HG03060 (cell line): ENCODE results near the gene KCNN1.
"Not testable (repeated sequence)": the region's sequence is repeated elsewhere in the genome, so short reads cannot be mapped to it uniquely, and the experiment has no call there.

ENCODE experiments used
- ATAC-seq: cut with Tn5 transposase; IDR thresholded peaks from one replicate; pipeline ENCODE4 v1.9.1; 2021; ENCODE audit warnings: low read depth, moderate number of reproducible peaks; ENCODE audit not compliant: unreplicated experiment

KCNN1 gene

DNA sequence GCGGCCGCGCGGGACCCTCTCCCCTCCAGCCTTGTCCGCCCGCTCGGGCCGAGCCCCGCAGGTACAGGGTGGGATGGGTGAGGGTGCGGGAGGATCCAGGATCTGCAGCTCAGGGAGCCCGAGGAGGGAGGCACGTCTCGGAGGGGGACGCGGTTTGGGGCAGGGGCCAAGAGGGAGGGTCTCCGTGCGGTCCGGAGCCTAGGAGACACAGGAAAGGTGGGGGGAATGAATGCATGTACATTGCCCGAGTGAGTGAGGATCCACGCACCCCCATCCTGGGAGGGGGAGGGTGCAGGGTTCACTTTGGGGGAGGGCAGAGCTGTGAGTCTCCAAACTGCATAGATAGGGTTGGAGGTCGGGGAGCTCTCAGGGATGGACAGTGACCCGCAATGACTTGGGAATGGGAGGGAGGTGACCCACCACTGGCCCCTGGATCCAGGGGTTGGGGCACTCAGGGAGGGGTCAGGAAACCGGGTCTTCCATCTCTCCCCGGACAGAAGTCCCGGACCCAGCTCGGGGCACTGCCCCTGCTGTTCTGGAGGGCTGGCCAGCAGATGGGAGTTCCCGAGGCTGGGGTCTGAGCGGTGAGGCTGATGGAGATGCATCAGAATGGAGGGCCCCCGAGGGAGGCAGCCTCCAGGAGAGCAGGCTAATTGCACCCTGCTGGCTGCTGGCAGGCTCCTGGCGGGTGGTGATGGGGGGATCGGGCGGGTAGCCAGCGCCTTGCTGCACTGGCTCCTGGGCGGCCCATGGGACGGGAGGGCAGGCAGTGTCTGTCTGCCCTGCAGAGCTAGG lies 547 bp downstream of the KCNN1 start:
- ATAC-seq: no peak

GRCh38 chr19:17968362-17968761 lies 1.5 kb downstream of the KCNN1 start:
- no peak for ATAC-seq

GRCh38 chr19:17969096-17969792 lies 2.3 kb downstream of the KCNN1 start:
- ATAC-seq: no peak

DNA sequence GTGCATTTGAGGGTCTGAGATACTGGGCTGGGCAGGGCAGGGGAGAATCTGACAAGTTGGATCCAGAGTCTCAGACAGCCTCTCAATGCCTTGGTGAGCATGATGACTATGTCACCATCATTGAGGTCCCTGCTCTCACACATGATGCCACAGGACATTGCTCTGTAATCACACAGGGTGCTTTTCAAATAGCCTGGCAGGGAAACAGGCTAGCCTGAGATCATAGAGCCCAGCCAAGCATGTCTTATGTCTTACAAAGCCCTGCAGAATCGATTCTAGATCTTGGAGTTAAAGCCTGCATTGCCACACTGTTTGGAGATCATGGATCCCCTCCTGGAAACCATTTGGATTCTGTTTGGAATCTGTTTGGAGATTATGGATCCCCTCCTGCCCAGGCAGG lies 5.3 kb downstream of the KCNN1 start:
- no peak for ATAC-seq

DNA sequence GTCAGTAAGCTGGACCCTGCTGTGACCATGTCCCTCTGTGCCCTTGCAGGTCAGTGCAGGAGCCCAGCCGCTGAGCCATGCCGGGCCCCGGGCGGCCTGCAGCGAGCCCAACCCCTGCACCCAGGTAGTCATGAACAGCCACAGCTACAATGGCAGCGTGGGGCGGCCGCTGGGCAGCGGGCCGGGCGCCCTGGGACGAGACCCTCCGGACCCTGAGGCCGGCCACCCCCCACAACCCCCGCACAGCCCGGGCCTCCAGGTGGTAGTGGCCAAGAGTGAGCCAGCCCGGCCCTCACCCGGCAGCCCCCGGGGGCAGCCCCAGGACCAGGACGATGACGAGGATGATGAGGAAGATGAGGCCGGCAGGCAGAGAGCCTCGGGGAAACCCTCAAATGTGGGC lies 6.9 kb downstream of the KCNN1 start:
- no peak for ATAC-seq

DNA sequence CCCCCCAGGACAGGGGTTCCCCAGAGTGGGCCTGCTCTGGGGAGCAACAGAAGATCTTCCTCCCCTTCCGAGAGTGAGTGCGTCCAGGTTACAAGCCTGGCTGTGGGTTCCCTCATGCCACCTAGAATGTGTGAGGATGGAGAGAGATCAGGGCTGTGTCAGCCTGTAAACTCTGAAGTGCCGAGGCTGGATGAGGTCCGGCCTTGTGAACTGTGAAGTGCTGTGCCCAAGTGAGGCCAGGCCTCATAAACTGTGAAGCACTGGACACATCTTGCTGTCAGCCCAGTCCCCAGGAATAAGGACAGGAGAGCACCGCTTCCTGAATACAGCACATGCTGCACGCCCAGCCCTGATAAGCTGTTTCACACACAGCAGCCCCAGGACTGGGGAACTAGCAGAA lies 7.6 kb downstream of the KCNN1 start:
- ATAC-seq: no peak

- no peak for ATAC-seq
Observed at GRCh38 chr19:17975032-17975431, 8.1 kb downstream of the KCNN1 start.

DNA sequence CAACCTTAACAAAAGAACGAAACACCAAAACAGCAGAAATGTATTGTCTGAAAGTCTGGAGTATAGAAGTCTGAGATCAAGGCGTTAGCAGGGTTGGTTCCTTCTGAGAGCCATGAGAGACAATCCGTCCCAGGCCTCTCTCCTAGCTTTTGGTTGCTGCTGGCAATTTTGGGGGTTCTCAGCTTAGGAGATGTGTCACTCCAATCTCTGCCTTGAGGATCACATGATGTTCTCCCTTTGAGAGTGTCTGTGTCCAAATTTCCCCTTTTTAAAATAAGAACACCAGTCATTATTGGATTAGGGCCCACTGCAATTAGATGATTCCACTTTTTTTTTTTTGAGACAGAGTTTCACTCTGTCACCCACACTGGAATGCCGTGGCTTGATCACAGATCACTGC lies 10.1 kb downstream of the KCNN1 start:
- ATAC-seq: no peak

DNA sequence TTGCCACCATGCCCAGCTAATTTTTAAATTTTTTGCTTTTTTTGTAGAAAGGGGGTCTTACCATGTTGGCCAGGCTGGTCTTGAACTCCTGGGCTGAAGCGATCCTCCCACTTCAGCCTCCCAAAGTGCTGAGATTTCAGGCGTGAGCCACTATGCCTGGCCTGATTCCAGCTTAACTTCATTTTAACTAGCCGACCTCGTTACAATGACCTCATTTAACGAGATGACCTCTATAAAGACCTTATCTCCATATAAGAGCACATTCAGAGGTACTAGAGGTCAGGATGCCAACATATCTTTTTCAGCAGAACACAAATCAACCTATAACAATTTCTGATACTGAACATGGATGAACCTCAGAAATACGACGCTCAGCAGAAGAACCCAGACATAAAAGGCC lies 10.6 kb downstream of the KCNN1 start:
- ATAC-seq: no peak

DNA sequence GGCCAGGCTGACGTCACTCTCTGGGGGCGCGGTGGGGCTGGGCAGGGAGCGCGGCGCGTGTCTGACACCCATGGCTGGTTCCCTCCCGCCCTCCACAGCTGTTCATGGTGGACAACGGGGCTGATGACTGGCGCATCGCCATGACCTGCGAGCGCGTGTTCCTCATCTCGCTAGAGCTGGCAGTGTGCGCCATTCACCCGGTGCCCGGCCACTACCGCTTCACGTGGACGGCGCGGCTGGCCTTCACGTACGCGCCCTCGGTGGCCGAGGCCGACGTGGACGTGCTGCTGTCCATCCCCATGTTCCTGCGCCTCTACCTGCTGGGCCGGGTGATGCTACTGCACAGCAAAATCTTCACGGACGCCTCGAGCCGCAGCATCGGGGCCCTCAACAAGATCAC lies 14.7 kb downstream of the KCNN1 start:
- no peak for ATAC-seq

- ATAC-seq: no peak
Observed at GRCh38 chr19:17982430-17982829, 15.5 kb downstream of the KCNN1 start.

- no peak for ATAC-seq
Observed at GRCh38 chr19:17985037-17985818, 18.3 kb downstream of the KCNN1 start.

DNA sequence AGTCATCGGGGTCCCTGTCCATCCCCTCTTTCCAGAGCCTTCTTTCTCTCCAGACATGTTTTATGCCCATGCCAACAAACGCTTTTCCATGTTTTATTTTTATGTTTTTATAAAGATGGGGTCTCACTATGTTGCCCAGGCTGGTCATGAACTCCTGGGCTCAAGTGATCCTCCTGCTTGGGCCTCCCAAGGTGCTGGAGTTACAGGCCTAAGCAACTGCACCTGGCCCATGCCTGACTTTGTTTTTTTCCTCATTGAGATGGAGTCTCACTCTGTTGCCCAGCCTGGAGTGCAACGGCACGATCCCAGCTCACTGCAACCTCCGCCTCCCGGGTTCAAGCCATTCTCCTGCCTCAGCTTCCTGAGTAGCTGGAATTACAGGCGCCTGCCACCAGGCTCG lies 19.7 kb downstream of the KCNN1 start:
- not testable (repeated sequence) for ATAC-seq

GRCh38 chr19:17988161-17988560 lies 21.3 kb downstream of the KCNN1 start:
- no peak for ATAC-seq

DNA sequence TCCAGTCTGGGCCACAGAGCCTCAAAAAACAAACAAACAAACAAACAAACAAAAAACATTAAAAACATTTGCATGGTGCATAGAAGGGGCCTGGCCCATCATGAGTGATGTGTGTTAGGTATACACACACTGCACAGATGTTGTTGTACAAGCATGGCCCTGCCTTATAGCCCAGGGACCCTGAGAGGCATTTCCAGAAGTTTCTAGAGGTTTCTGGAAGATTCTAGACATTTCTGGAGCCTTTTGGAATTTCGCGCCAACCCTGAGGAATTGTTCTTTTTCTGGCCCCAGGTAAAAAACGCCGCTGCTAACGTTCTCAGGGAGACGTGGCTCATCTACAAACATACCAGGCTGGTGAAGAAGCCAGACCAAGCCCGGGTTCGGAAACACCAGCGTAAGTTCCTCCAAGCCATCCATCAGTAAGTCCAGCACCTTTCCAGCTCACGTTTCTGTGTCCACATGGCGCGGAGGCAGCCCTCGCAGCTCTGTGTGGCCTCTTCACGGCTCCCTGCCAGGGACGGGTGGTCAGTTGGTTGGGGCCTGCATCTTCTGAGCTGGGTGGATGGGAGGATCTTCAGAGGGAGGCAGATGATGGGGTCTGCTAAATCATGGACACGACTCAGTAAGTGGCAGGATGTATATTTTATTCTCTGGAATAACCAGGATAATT lies 22.7 kb downstream of the KCNN1 start:
- no peak for ATAC-seq

DNA sequence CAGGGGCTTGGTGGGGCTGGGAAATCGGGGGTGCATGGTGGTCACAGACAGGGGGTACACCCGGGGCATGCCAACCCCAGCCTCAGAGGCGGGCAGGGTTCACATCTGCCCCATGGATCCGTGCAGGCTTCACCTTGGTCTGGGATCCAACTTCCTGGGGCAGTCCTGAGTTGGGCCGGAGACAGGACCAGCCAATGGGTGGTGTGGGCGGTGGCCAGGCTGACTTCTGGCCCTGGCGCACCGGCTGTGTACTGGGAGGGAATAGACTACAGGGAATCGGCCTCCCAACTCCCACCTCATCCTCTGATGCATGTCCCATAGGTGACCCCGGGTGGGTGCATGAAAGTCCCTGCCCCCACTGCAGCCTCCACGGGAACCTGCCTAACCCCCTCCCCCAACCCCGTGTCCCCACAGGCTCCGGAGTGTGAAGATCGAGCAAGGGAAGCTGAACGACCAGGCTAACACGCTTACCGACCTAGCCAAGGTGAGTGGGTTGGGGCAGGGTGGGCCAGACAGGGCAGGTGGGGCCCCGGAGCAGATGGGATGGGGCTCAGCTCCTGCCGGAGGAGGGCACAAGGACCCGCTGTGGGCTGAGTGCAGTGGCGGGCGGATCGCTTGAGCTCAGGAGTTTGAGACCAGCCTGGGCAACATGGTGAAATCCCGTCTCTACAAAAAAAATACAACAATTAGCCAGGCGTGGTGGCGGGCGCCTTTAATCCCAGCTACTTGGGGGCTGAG lies 26.3 kb downstream of the KCNN1 start:
- ATAC-seq: no peak

- ATAC-seq: no peak
Observed at GRCh38 chr19:17996826-17997316, 30.0 kb downstream of the KCNN1 start.

GRCh38 chr19:17997969-17998826 lies 31.3 kb downstream of the KCNN1 start:
- no peak for ATAC-seq

- no peak for ATAC-seq
Observed at GRCh38 chr19:17998827-17999150, 31.9 kb downstream of the KCNN1 start.
